Measurements from ENCODE around the gene TRAP1.

GRCh38 chr16:3729161-3730112 is 12.1 kb upstream of the TRAP1 start:
- TF ChIP-seq CTCF (IDR thresholded peaks at IDR 0.05) (no peak), POLR2A (IDR thresholded peaks at IDR 0.05) (no peak)

Data from adrenal gland (tissue), 5 donors.